GM10847 (cell line): ENCODE data around the gene CBFA2T2.

ENCODE experiments used
- POLR2A ChIP-seq: IDR thresholded peaks from 2 replicates; pipeline ENCODE4 v1.6.1; 2011; ENCODE audit not compliant: insufficient read length; ENCODE audit errors: extremely low read depth

The CBFA2T2 gene

GRCh38 chr20:33673410-33674293 is 183.8 kb downstream of the CBFA2T2 start:
- TF ChIP-seq POLR2A, result no peak

- peak; percentile 21 for TF ChIP-seq POLR2A
These were observed 184.6 kb downstream of the CBFA2T2 start, which contains the start of gene NECAB3 for GRCh38 chr20:33674294-33675135. Gene NECAB3, minus strand, starts transcription at chr20:33674428. Its CDS starts 76 bp downstream, at chr20:33674352.

GRCh38 chr20:33675136-33675959 is 185.5 kb downstream of the CBFA2T2 start:
- TF ChIP-seq POLR2A, result no peak

GRCh38 chr20:33676121-33676520 is 186.2 kb downstream of the CBFA2T2 start:
- no peak for TF ChIP-seq POLR2A

- TF ChIP-seq POLR2A, result no peak
These were observed 187.1 kb downstream of the CBFA2T2 start for GRCh38 chr20:33676652-33677645.

- no peak for TF ChIP-seq POLR2A
These were observed 188.3 kb downstream of the CBFA2T2 start for GRCh38 chr20:33677991-33678702.

- TF ChIP-seq POLR2A, result no peak
These were observed 190.0 kb downstream of the CBFA2T2 start for GRCh38 chr20:33679758-33680485.

- no peak for TF ChIP-seq POLR2A
These were observed 190.8 kb downstream of the CBFA2T2 start for GRCh38 chr20:33680686-33681085.

GRCh38 chr20:33681288-33681687 is 191.4 kb downstream of the CBFA2T2 start:
- no peak for TF ChIP-seq POLR2A

- TF ChIP-seq POLR2A, result no peak
These were observed 191.9 kb downstream of the CBFA2T2 start for GRCh38 chr20:33681728-33682353.

- TF ChIP-seq POLR2A, result no peak
These were observed 194.8 kb downstream of the CBFA2T2 start for GRCh38 chr20:33684533-33685327.
